ENCODE data around the gene SYT5. TPM values are rescaled to one million over a fixed set of nuclear protein-coding genes. Genes with fewer than 3 reads are reported as not detected.

The SYT5 gene
- total and polyA plus RNA-seq, 9 of the 15 experiments (the other 6 are each of a cell fraction or from before 2014, with no cell fraction given) = 1.3 to 20.9 (median 8.8) TPM

DNA sequence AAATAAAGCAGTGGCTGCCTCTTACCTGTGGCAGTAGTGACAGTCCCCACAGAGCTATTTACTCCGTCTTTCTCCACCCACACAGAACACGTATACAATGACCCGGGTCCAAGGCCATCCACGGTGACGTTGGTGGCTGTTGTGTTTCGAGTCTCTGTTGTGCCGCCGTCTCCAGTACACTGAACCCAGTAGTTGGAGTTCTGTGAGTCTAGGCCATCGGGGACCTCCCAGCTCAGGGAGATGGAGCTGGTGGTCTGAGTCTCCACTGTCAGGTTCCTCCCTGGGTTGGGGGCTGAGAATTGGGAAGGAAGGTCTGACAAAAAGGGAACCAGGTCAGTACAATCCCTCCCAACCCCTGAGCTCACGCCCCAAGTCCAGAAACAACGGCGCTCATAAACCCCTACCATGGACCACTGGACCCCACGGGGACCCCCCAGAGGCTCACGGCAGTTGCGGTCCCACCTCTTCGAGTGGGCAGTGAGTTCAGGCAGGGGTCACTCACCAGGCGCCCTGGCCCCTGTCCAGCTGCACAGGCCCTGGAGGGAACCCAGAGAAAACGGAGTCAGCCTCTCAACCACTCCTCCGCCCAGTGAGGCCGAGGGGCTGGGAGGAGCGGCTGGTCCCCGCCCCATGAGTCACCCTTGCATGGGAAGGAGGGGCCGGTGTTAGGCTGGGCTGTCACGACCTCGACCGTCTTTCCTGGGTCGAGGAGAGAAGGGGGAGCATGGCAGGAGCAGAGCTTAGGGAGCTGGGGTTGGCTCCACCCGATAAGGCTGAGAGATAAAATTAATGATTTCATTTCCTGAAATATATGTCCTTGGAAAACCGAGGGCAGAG lies 26.8 kb upstream of the SYT5 start (continued):
- TF ChIP-seq NBN (IDR thresholded peaks at IDR 0.05; ENCODE audit: low read depth) (peak; percentile 55; the same call in 1 of the 2 replicates), KLF1 (tag; IDR thresholded peaks at IDR 0.05) (peak; percentile 81), ZNF184 (CRISPR knock-in tag; IDR thresholded peaks at IDR 0.05) (no peak), MCM7 (IDR thresholded peaks at IDR 0.05) (no peak), DMBX1 (CRISPR knock-in tag; IDR thresholded peaks at IDR 0.05; ENCODE audit: borderline replicate concordance) (0 out of 2 replicates have a peak, but pooled peaks have one; percentile 48), PHB (CRISPR knock-in tag; IDR thresholded peaks at IDR 0.05) (no peak), KDM4B (IDR thresholded peaks at IDR 0.05; ENCODE audit: borderline replicate concordance in 2 of 2, low read depth in 1 of 2) (peak in 1 of 2 experiments; percentile 51; a peak in 1 of 4 replicates), SMAD1 (IDR thresholded peaks at IDR 0.05; ENCODE audit: low read depth, low read length, partially characterized antibody) (peak; percentile 62), ZKSCAN1 (IDR thresholded peaks at IDR 0.05; ENCODE audit: low read depth, low read length) (no peak), ARID3B (CRISPR knock-in tag; IDR thresholded peaks at IDR 0.05; ENCODE audit: borderline replicate concordance) (no peak), NR1H2 (CRISPR knock-in tag; IDR thresholded peaks at IDR 0.05) (0 out of 2 replicates have a peak, but pooled peaks have one; percentile 79), SIN3B (IDR thresholded peaks at IDR 0.05; ENCODE audit: low read depth) (no peak), XRCC4 (IDR thresholded peaks at IDR 0.05; ENCODE audit: extremely low read depth, insufficient read depth, insufficient read length) (no peak), KDM5B (IDR thresholded peaks at IDR 0.05; ENCODE audit: insufficient replicate concordance, low read depth, low read length) (no peak), SRSF1 (IDR thresholded peaks at IDR 0.05; ENCODE audit: low read depth, low read length) (no peak), SMARCA4 (IDR thresholded peaks at IDR 0.05) (peak; percentile 80)
- TF ChIP-seq, protein P1, sequence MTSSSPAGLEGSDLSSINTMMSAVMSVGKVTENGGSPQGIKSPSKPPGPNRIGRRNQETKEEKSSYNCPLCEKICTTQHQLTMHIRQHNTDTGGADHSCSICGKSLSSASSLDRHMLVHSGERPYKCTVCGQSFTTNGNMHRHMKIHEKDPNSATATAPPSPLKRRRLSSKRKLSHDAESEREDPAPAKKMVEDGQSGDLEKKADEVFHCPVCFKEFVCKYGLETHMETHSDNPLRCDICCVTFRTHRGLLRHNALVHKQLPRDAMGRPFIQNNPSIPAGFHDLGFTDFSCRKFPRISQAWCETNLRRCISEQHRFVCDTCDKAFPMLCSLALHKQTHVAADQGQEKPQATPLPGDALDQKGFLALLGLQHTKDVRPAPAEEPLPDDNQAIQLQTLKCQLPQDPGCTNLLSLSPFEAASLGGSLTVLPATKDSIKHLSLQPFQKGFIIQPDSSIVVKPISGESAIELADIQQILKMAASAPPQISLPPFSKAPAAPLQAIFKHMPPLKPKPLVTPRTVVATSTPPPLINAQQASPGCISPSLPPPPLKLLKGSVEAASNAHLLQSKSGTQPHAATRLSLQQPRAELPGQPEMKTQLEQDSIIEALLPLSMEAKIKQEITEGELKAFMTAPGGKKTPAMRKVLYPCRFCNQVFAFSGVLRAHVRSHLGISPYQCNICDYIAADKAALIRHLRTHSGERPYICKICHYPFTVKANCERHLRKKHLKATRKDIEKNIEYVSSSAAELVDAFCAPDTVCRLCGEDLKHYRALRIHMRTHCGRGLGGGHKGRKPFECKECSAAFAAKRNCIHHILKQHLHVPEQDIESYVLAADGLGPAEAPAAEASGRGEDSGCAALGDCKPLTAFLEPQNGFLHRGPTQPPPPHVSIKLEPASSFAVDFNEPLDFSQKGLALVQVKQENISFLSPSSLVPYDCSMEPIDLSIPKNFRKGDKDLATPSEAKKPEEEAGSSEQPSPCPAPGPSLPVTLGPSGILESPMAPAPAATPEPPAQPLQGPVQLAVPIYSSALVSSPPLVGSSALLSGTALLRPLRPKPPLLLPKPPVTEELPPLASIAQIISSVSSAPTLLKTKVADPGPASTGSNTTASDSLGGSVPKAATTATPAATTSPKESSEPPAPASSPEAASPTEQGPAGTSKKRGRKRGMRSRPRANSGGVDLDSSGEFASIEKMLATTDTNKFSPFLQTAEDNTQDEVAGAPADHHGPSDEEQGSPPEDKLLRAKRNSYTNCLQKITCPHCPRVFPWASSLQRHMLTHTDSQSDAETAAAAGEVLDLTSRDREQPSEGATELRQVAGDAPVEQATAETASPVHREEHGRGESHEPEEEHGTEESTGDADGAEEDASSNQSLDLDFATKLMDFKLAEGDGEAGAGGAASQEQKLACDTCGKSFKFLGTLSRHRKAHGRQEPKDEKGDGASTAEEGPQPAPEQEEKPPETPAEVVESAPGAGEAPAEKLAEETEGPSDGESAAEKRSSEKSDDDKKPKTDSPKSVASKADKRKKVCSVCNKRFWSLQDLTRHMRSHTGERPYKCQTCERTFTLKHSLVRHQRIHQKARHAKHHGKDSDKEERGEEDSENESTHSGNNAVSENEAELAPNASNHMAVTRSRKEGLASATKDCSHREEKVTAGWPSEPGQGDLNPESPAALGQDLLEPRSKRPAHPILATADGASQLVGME (CRISPR knock-in tag; IDR thresholded peaks at IDR 0.05) = no peak
- TF ChIP-seq, protein P2, sequence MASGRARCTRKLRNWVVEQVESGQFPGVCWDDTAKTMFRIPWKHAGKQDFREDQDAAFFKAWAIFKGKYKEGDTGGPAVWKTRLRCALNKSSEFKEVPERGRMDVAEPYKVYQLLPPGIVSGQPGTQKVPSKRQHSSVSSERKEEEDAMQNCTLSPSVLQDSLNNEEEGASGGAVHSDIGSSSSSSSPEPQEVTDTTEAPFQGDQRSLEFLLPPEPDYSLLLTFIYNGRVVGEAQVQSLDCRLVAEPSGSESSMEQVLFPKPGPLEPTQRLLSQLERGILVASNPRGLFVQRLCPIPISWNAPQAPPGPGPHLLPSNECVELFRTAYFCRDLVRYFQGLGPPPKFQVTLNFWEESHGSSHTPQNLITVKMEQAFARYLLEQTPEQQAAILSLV (tag; IDR thresholded peaks at IDR 0.05) = no peak
- TF ChIP-seq, protein P3, sequence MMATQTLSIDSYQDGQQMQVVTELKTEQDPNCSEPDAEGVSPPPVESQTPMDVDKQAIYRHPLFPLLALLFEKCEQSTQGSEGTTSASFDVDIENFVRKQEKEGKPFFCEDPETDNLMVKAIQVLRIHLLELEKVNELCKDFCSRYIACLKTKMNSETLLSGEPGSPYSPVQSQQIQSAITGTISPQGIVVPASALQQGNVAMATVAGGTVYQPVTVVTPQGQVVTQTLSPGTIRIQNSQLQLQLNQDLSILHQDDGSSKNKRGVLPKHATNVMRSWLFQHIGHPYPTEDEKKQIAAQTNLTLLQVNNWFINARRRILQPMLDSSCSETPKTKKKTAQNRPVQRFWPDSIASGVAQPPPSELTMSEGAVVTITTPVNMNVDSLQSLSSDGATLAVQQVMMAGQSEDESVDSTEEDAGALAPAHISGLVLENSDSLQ (IDR thresholded peaks at IDR 0.05) = peak; percentile 74
